ENCODE results near the gene CCDC81. TPM values are rescaled to one million over a fixed set of nuclear protein-coding genes. Genes with fewer than 3 reads are reported as not detected.
A peak's percentile ranks its signal among the peaks of the same experiment; 100 is the strongest.

Gene CCDC81
- total RNA-seq, 1 experiment from 2014 or later = 0.49 TPM

DNA sequence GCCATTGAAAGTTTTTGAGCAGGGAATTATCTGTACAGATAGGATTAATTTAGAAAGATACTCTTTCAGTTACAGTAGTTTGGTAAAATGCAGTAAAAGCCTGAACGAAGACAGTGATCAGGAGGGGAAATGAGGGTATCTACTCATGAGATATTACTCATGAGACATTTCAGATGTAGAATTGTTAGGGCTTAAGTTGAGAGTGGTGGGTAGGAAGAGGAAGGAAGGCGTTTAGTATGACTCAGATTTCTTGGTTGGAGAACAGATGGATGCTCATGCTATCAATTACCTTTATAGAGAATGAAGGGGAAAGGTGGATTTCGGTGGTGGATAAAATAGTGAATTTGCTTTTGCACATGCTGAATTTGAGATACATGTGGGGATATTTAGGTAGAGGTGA, 15.8 kb downstream of the CCDC81 start:
- no peaks in the 10 kb centered on the region for H3K9me3 ChIP-seq (ENCODE audit: control insufficient read depth, insufficient read depth, low read depth, low read length)
- intact Hi-C loops (cut with micrococcal nuclease; ENCODE audit: unreplicated experiment) = no loop called here
- DNase-seq (ENCODE audit: low read depth, low spot score) = no peak
- no peak overlapping the region for H3K4me3 ChIP-seq (ENCODE audit: low read depth in 2 of 2, low read length in 2 of 2)
- ATAC-seq = no peak
- H3K36me3 ChIP-seq (ENCODE audit: control insufficient read depth, insufficient read depth, low read length) = no peaks in the 10 kb centered on the region
- no peak overlapping the region for H3K27ac ChIP-seq (ENCODE audit: low read length)
- CTCF ChIA-PET = no interaction called here
- TF ChIP-seq, protein P1, sequence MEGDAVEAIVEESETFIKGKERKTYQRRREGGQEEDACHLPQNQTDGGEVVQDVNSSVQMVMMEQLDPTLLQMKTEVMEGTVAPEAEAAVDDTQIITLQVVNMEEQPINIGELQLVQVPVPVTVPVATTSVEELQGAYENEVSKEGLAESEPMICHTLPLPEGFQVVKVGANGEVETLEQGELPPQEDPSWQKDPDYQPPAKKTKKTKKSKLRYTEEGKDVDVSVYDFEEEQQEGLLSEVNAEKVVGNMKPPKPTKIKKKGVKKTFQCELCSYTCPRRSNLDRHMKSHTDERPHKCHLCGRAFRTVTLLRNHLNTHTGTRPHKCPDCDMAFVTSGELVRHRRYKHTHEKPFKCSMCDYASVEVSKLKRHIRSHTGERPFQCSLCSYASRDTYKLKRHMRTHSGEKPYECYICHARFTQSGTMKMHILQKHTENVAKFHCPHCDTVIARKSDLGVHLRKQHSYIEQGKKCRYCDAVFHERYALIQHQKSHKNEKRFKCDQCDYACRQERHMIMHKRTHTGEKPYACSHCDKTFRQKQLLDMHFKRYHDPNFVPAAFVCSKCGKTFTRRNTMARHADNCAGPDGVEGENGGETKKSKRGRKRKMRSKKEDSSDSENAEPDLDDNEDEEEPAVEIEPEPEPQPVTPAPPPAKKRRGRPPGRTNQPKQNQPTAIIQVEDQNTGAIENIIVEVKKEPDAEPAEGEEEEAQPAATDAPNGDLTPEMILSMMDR (IDR thresholded peaks at IDR 0.05) = no peak
- TF ChIP-seq POLR2AphosphoS5 (IDR thresholded peaks at IDR 0.05; ENCODE audit: low read depth, low read length) = no peak
- TF ChIP-seq SIN3A (IDR thresholded peaks at IDR 0.05; ENCODE audit: borderline replicate concordance, insufficient read depth, low read depth, low read length) = no peak
- no peak for TF ChIP-seq TCF7L2 (IDR thresholded peaks at IDR 0.05; ENCODE audit: low read depth, low read length)
- no TSS peak for BruUV-seq (replicated peaks)
- H3K4me1 ChIP-seq (ENCODE audit: control insufficient read depth, insufficient read depth, low read length) = no peaks in the 10 kb centered on the region
- no peaks in the 10 kb centered on the region for H3K27me3 ChIP-seq (ENCODE audit: control insufficient read depth, insufficient read depth, low read length)
- in situ Hi-C loops (cut with HindIII; ENCODE audit: low pct_unique_long_range_greater_than_20kb, low sequenced_read_pairs) = no loop called here
- POLR2A ChIA-PET = no interaction called here

DNA sequence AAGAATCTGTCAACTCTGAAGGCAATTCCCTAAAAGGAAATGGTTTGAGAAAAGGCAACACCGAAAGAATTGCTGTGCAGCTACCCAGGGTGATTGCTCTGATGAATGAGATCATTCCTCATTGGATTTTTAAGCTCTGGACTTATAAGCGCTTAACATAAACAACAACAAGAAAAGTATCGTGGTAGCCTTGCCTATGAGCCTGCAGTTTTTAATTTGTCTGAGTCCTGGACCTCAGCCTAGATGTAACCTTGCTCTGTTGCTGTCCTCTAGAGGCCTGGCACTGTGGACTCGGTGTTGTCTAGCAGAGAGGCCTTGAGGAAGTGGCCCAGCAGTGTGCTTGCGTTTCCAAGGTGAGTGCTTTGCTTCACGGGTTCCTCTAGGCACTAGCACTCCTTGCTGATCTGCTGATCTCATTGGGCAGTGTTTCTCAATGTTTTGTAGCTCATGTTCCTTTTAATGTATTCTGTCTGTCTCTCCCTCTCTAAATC, 20.4 kb downstream of the CCDC81 start:
- ATAC-seq (peak; percentile 81), DNase-seq (ENCODE audit: low read depth, low spot score) (no peak)
- H3K27me3 ChIP-seq (ENCODE audit: control insufficient read depth, insufficient read depth, low read length) = no peaks in the 10 kb centered on the region
- BruUV-seq (replicated peaks) = no TSS peak
- POLR2A ChIA-PET = interaction anchor here (0.6 kb wide), 1 partner anchor 549 kb away, joined by 3 read pairs; no protein-coding TSS in a partner anchor
- in situ Hi-C loops (cut with HindIII; ENCODE audit: low pct_unique_long_range_greater_than_20kb, low sequenced_read_pairs) = no loop called here
- no peaks in the 10 kb centered on the region for H3K9me3 ChIP-seq (ENCODE audit: control insufficient read depth, insufficient read depth, low read depth, low read length)
- H3K4me1 ChIP-seq (ENCODE audit: control insufficient read depth, insufficient read depth, low read length) = no peaks in the 10 kb centered on the region
- no peaks in the 10 kb centered on the region for H3K36me3 ChIP-seq (ENCODE audit: control insufficient read depth, insufficient read depth, low read length)
- intact Hi-C loops (cut with micrococcal nuclease; ENCODE audit: unreplicated experiment) = no loop called here
- H3K27ac ChIP-seq (ENCODE audit: low read length) = no peak overlapping the region
- CTCF ChIA-PET = no interaction called here
- H3K4me3 ChIP-seq (ENCODE audit: low read depth in 2 of 2, low read length in 2 of 2) = no peak overlapping the region
- TF ChIP-seq TCF7L2 (IDR thresholded peaks at IDR 0.05; ENCODE audit: low read depth, low read length) (no peak), SIN3A (IDR thresholded peaks at IDR 0.05; ENCODE audit: borderline replicate concordance, insufficient read depth, low read depth, low read length) (no peak), POLR2AphosphoS5 (IDR thresholded peaks at IDR 0.05; ENCODE audit: low read depth, low read length) (no peak)
- TF ChIP-seq, protein P1 (IDR thresholded peaks at IDR 0.05) = no peak
- TF ChIP-seq, protein P2, sequence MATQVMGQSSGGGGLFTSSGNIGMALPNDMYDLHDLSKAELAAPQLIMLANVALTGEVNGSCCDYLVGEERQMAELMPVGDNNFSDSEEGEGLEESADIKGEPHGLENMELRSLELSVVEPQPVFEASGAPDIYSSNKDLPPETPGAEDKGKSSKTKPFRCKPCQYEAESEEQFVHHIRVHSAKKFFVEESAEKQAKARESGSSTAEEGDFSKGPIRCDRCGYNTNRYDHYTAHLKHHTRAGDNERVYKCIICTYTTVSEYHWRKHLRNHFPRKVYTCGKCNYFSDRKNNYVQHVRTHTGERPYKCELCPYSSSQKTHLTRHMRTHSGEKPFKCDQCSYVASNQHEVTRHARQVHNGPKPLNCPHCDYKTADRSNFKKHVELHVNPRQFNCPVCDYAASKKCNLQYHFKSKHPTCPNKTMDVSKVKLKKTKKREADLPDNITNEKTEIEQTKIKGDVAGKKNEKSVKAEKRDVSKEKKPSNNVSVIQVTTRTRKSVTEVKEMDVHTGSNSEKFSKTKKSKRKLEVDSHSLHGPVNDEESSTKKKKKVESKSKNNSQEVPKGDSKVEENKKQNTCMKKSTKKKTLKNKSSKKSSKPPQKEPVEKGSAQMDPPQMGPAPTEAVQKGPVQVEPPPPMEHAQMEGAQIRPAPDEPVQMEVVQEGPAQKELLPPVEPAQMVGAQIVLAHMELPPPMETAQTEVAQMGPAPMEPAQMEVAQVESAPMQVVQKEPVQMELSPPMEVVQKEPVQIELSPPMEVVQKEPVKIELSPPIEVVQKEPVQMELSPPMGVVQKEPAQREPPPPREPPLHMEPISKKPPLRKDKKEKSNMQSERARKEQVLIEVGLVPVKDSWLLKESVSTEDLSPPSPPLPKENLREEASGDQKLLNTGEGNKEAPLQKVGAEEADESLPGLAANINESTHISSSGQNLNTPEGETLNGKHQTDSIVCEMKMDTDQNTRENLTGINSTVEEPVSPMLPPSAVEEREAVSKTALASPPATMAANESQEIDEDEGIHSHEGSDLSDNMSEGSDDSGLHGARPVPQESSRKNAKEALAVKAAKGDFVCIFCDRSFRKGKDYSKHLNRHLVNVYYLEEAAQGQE (IDR thresholded peaks at IDR 0.05; ENCODE audit: insufficient read depth in 1 of 2, low read depth in 2 of 2, low read length in 1 of 2) = no peak
